Progenitor cell of endocrine pancreas (in vitro differentiated cells): ENCODE data around the gene SMIM3. TPM values are rescaled to one million over a fixed set of nuclear protein-coding genes. Genes with fewer than 3 reads are reported as not detected.
"Not testable (repeated sequence)": the region's sequence is repeated elsewhere in the genome, so short reads cannot be mapped to it uniquely, and the experiment has no call there.

Source experiments
- DNase-seq: peaks from one replicate; pipeline ENCODE4 v3.0.0; 2021; ENCODE audit warnings: low spot score; ENCODE audit not compliant: unreplicated experiment
- H3K27ac Mint-ChIP-seq: 2 replicates; pipeline ENCODE4 v1.8.0; 2021; ENCODE audit warnings: mild to moderate bottlenecking, moderate library complexity, mixed read lengths
- H3K27me3 Mint-ChIP-seq: 2 replicates; pipeline ENCODE4 v1.8.0; 2021; ENCODE audit warnings: mixed read lengths
- H3K36me3 Mint-ChIP-seq: 2 replicates; pipeline ENCODE4 v1.8.0; 2022; ENCODE audit warnings: mixed read lengths; ENCODE audit not compliant: insufficient read depth
- H3K4me1 Mint-ChIP-seq: 2 replicates; pipeline ENCODE4 v1.8.0; 2021; ENCODE audit warnings: low read depth, mixed read lengths
- H3K4me3 Mint-ChIP-seq: 2 replicates; pipeline ENCODE4 v1.8.0; 2021; ENCODE audit warnings: low read depth, mild to moderate bottlenecking, moderate library complexity, mixed read lengths
- H3K9me3 Mint-ChIP-seq: 2 replicates; pipeline ENCODE4 v1.8.0; 2021; ENCODE audit warnings: low read depth, mixed read lengths
- CTCF ChIP-seq: fragments of 200-600 bp; sonication (generic); IDR thresholded peaks from one replicate; pipeline ENCODE4 v1.5.0; 2021; ENCODE audit warnings: antibody characterized with exemption, mild to moderate bottlenecking; ENCODE audit not compliant: unreplicated experiment
- total RNA-seq: library from RNA; stranded (reverse); gene quantifications from 2 replicates; pipeline ENCODE4 v1.2.1, GENCODE V29; 2021

The SMIM3 gene
- total RNA-seq, 1 donor from 2014 or later, result 11.5 TPM

GRCh38 chr5:150740992-150741391, 37.6 kb upstream of the SMIM3 start:
- Mint-ChIP-seq H3K27me3 (no peaks in the 10 kb centered on the region), H3K4me3 (no peak overlapping the region), H3K36me3 (peaks cover 66% of the 10 kb centered on the region), H3K4me1 (no peaks in the 10 kb centered on the region), H3K9me3 (peaks cover 27% of the 10 kb centered on the region), H3K27ac (no peak overlapping the region)
- no peak for TF ChIP-seq CTCF
- DNase-seq, result no peak

- H3K27ac Mint-ChIP-seq, H3K4me1 Mint-ChIP-seq, H3K4me3 Mint-ChIP-seq, H3K27me3 Mint-ChIP-seq, DNase-seq: not testable (repeated sequence)
- peaks cover 52% of the 10 kb centered on the region for H3K36me3 Mint-ChIP-seq
- peaks cover 11% of the 10 kb centered on the region for H3K9me3 Mint-ChIP-seq
Observed at GRCh38 chr5:150742455-150743141, 36.0 kb upstream of the SMIM3 start.

GRCh38 chr5:150743142-150743488, 35.4 kb upstream of the SMIM3 start:
- not testable (repeated sequence) for H3K27me3 Mint-ChIP-seq, H3K9me3 Mint-ChIP-seq, DNase-seq, H3K4me3 Mint-ChIP-seq, H3K4me1 Mint-ChIP-seq, H3K27ac Mint-ChIP-seq
- H3K36me3 Mint-ChIP-seq, result peaks cover 49% of the 10 kb centered on the region

GRCh38 chr5:150750469-150750868, 28.1 kb upstream of the SMIM3 start:
- Mint-ChIP-seq H3K36me3 (peaks cover 34% of the 10 kb centered on the region), H3K4me1 (no peaks in the 10 kb centered on the region), H3K27ac (no peak overlapping the region), H3K4me3 (no peak overlapping the region), H3K9me3 (peaks cover under 1% of the 10 kb centered on the region), H3K27me3 (no peaks in the 10 kb centered on the region)
- no peak for TF ChIP-seq CTCF
- DNase-seq, result no peak

- H3K36me3 Mint-ChIP-seq, result peaks cover 35% of the 10 kb centered on the region
- no peaks in the 10 kb centered on the region for H3K4me1 Mint-ChIP-seq
Observed at GRCh38 chr5:150751096-150751891, 27.3 kb upstream of the SMIM3 start.

GRCh38 chr5:150753463-150753862, 25.1 kb upstream of the SMIM3 start:
- Mint-ChIP-seq H3K27me3 (no peaks in the 10 kb centered on the region), H3K4me1 (peaks cover 7% of the 10 kb centered on the region), H3K27ac (peak overlapping the region; percentile 60), H3K36me3 (peaks cover 34% of the 10 kb centered on the region), H3K4me3 (no peak overlapping the region), H3K9me3 (no peaks in the 10 kb centered on the region)
- no peak for TF ChIP-seq CTCF
- no peak for DNase-seq

More at GRCh38 chr5:150751096-150751891, 27.3 kb upstream of the SMIM3 start:
- Mint-ChIP-seq H3K9me3 (no peaks in the 10 kb centered on the region), H3K4me3 (no peak overlapping the region), H3K27ac (no peak overlapping the region), H3K27me3 (no peaks in the 10 kb centered on the region)
- no peak for DNase-seq
- no peak for TF ChIP-seq CTCF
